HCT116 (cell line): Measurements from ENCODE around the gene LRRC74A. TPM values are rescaled to one million over a fixed set of nuclear protein-coding genes. Genes with fewer than 3 reads are reported as not detected.

Experiments used
- ATAC-seq: fragments of 200-7000 bp; cut with Tn5 transposase; 2 replicates; pipeline ENCODE4 v1.9.1; 2020; ENCODE audit warnings: mild to moderate bottlenecking, moderate library complexity
- BruUV-seq: library from RNA; stranded (reverse); fragments of 400-500 nt; replicated peaks from 2 replicates; lab custom pipeline; 2021; lab: Mats Ljungman, UMichigan
- CTCF ChIA-PET: fragments of 300-600 bp; sonication (Branson Sonifier 250); formaldehyde crosslinking; loops from one replicate; lab custom pipeline; 2021; ENCODE audit warnings: antibody characterized with exemption; lab: Charles Lee
- POLR2A ChIA-PET: fragments of 300-600, 350-600 bp; sonication (Branson Sonifier 250); formaldehyde crosslinking; loops from one replicate; lab custom pipeline; 2021; ENCODE audit warnings: antibody characterized with exemption; lab: Charles Lee
- RAD21 ChIA-PET, 2 experiments: fragments of 300-600 bp; sonication (Branson Sonifier 250); formaldehyde crosslinking; loops; one replicate each; lab custom pipeline; 2023; ENCODE audit warnings: low total read pairs in 2 of 2; ENCODE audit not compliant: uncharacterized antibody in 2 of 2, unreplicated experiment in 2 of 2, low non-redundant PET in 1 of 2; lab: Charles Lee
- DNase-seq: peaks from one replicate; pipeline ENCODE4 v3.0.0-alpha.2; 2010; ENCODE audit warnings: low read depth, low spot score
- H2AFZ ChIP-seq: fragments of 200-600 bp; shearing (Covaris generic), sonication (generic); 2 replicates; pipeline ENCODE4 v1.6.1; 2017; ENCODE audit warnings: low read depth, mixed run types, mixed read lengths, antibody characterized with exemption, low read length; ENCODE audit not compliant: poor library complexity, severe bottlenecking
- H3K27ac ChIP-seq: 2 replicates; pipeline ENCODE4 v1.5.1; 2012; ENCODE audit warnings: low read depth, low read length
- H3K27me3 ChIP-seq: fragments of 200-600 bp; sonication (generic); 2 replicates; pipeline ENCODE4 v1.6.1; 2016; ENCODE audit warnings: mixed run types, low read length, mixed read lengths; ENCODE audit not compliant: insufficient read depth
- H3K36me3 ChIP-seq, 2 experiments: fragments of 200-500 bp in 1 of 2; fragments of 200-600 bp in 1 of 2; sonication (Bioruptor generic) in 1 of 2; sonication (generic) in 1 of 2; 2 replicates each; pipeline versions ENCODE4 v1.5.1 to v1.6.1; 2014 to 2016; ENCODE audit warnings: low read length in 2 of 2, inconsistent platforms in 1 of 2, mixed read lengths in 1 of 2, mixed run types in 1 of 2; ENCODE audit not compliant: insufficient read depth in 2 of 2, control insufficient read depth in 1 of 2
- H3K4me1 ChIP-seq, 2 experiments: fragments of 200-600 bp in 1 of 2; sonication (generic) in 1 of 2; 2 replicates each; pipeline versions ENCODE4 v1.5.1 to v1.6.1; 2012 to 2017; ENCODE audit warnings: low read length in 2 of 2, inconsistent platforms in 1 of 2, mild to moderate bottlenecking in 1 of 2, mixed read lengths in 1 of 2, mixed run types in 1 of 2, moderate library complexity in 1 of 2; ENCODE audit not compliant: insufficient read depth in 2 of 2, control insufficient read depth in 1 of 2
- H3K4me2 ChIP-seq: fragments of 200-600 bp; sonication (generic); 2 replicates; pipeline ENCODE4 v1.6.1; 2017; ENCODE audit warnings: mixed run types, low read length, mixed read lengths
- H3K4me3 ChIP-seq, 2 experiments: fragments of 200-600 bp in 1 of 2; sonication (generic) in 1 of 2; replicated peaks in 1 of 2; 2 replicates each; pipeline ENCODE4 v1.5.1; 2011 to 2016; ENCODE audit warnings: low read length in 2 of 2, control low read depth in 1 of 2, low read depth in 1 of 2, mild to moderate bottlenecking in 1 of 2, mixed read lengths in 1 of 2, mixed run types in 1 of 2
- H3K79me2 ChIP-seq: fragments of 200-600 bp; sonication (generic); 2 replicates; pipeline ENCODE4 v1.6.1; 2017; ENCODE audit warnings: mild to moderate bottlenecking, mixed run types, low read length, moderate library complexity, mixed read lengths; ENCODE audit not compliant: insufficient read depth
- H3K9ac ChIP-seq: fragments of 200-600 bp; sonication (generic); 2 replicates; pipeline ENCODE4 v1.6.1; 2016; ENCODE audit warnings: low read length, mixed read lengths
- H3K9me2 ChIP-seq: fragments of 200-600 bp; sonication (generic), shearing (Covaris generic); 2 replicates; pipeline ENCODE4 v1.6.1; 2017; ENCODE audit warnings: mixed run types, mild to moderate bottlenecking, moderate library complexity; ENCODE audit not compliant: insufficient read depth
- H3K9me3 ChIP-seq, 2 experiments: fragments of 200-500 bp in 1 of 2; fragments of 200-600 bp in 1 of 2; sonication (Bioruptor generic) in 1 of 2; sonication (generic) in 1 of 2; 2 replicates each; pipeline ENCODE4 v1.6.1; 2014 to 2017; ENCODE audit warnings: low read length in 2 of 2, mixed read lengths in 2 of 2, inconsistent platforms in 1 of 2, low read depth in 1 of 2, mild to moderate bottlenecking in 1 of 2, mixed run types in 1 of 2, moderate library complexity in 1 of 2; ENCODE audit not compliant: control insufficient read depth in 1 of 2, insufficient read depth in 1 of 2
- H4K20me1 ChIP-seq: fragments of 200-600 bp; sonication (generic), shearing (Covaris generic); 2 replicates; pipeline ENCODE4 v1.6.1; 2017; ENCODE audit warnings: mixed run types, mild to moderate bottlenecking, moderate library complexity; ENCODE audit not compliant: insufficient read depth
- CBX3 ChIP-seq: IDR thresholded peaks from 2 replicates; pipeline ENCODE4 v1.6.1; 2012; ENCODE audit warnings: low read depth
- CEBPB ChIP-seq: IDR thresholded peaks from 2 replicates; pipeline ENCODE4 v1.6.1; 2012; ENCODE audit warnings: low read depth
- EGR1 ChIP-seq: IDR thresholded peaks from 2 replicates; pipeline ENCODE4 v1.6.1; 2012; ENCODE audit warnings: low read depth
- ELF1 ChIP-seq: IDR thresholded peaks from 2 replicates; pipeline ENCODE4 v1.6.1; 2012; ENCODE audit warnings: low read depth, borderline replicate concordance
- EZH2 ChIP-seq: fragments of 200-600 bp; sonication (generic); IDR thresholded peaks from 2 replicates; pipeline ENCODE4 v1.6.1; 2017; ENCODE audit warnings: antibody characterized with exemption, mixed run types
- FOSL1 ChIP-seq: IDR thresholded peaks from 2 replicates; pipeline ENCODE4 v1.6.1; 2012; ENCODE audit warnings: low read depth
- JUND ChIP-seq: IDR thresholded peaks from 2 replicates; pipeline ENCODE4 v1.6.1; 2012
- MAX ChIP-seq: IDR thresholded peaks from 2 replicates; pipeline ENCODE4 v1.6.1; 2012
- POLR2A ChIP-seq: IDR thresholded peaks from 2 replicates; pipeline ENCODE4 v1.7.0; 2011; ENCODE audit warnings: borderline replicate concordance; ENCODE audit not compliant: insufficient read depth, insufficient read length; ENCODE audit errors: extremely low read depth
- POLR2AphosphoS5 ChIP-seq: IDR thresholded peaks from 2 replicates; pipeline ENCODE4 v1.6.1; 2011; ENCODE audit warnings: mild to moderate bottlenecking, low read depth, low read length, moderate library complexity
- RAD21 ChIP-seq: IDR thresholded peaks from 2 replicates; pipeline ENCODE4 v1.6.1; 2012; ENCODE audit warnings: low read depth, mild to moderate bottlenecking
- SIN3A ChIP-seq: IDR thresholded peaks from 2 replicates; pipeline ENCODE4 v1.6.1; 2012; ENCODE audit warnings: low read depth
- SP1 ChIP-seq: IDR thresholded peaks from 2 replicates; pipeline ENCODE4 v1.6.1; 2012; ENCODE audit warnings: low read depth
- SRF ChIP-seq: IDR thresholded peaks from 2 replicates; pipeline ENCODE4 v1.6.1; 2012; ENCODE audit warnings: low read depth
- TCF7L2 ChIP-seq: IDR thresholded peaks from 2 replicates; pipeline ENCODE4 v1.7.0; 2011; ENCODE audit warnings: borderline replicate concordance, inconsistent platforms; ENCODE audit not compliant: insufficient read depth, insufficient read length; ENCODE audit errors: extremely low read depth
- ZFX ChIP-seq: fragments of 450-650 bp; IDR thresholded peaks from 2 replicates; pipeline ENCODE4 v1.6.1; 2017
- ZNF274 ChIP-seq: fragments of 200-500 bp; sonication (Bioruptor generic); IDR thresholded peaks from 2 replicates; pipeline ENCODE4 v1.6.1; 2014; ENCODE audit warnings: mild to moderate bottlenecking, low read depth, low read length, inconsistent platforms
- intact Hi-C: fragments of 100-400 bp; cut with micrococcal nuclease; formaldehyde crosslinking; loops from 2 replicates; pipeline ENCODE4 v1.10.0; 2022
- total RNA-seq: library from RNA; stranded (reverse); gene quantifications from one replicate; pipeline ENCODE4 v1.2.1, GENCODE V29; 2021; ENCODE audit not compliant: unreplicated experiment
- TF ChIP-seq, protein P1 (sequence below), 3 experiments: fragments of 200-600 bp in 1 of 3; sonication (generic) in 1 of 3; IDR thresholded peaks in 2 of 3; conservative IDR thresholded peaks in 1 of 3; 2 replicates each; pipeline ENCODE4 v1.5.1; 2012 to 2017; ENCODE audit warnings: low read depth in 2 of 3, low read length in 2 of 3, antibody characterized with exemption in 1 of 3, borderline replicate concordance in 1 of 3, control low read depth in 1 of 3, mild to moderate bottlenecking in 1 of 3, mixed read lengths in 1 of 3, mixed run types in 1 of 3, moderate library complexity in 1 of 3; ENCODE audit not compliant: insufficient read depth in 1 of 3
- TF ChIP-seq, protein P2 (sequence below): IDR thresholded peaks from 2 replicates; pipeline ENCODE4 v1.6.1; 2011; ENCODE audit warnings: mild to moderate bottlenecking, low read length, moderate library complexity; ENCODE audit not compliant: insufficient replicate concordance; ENCODE audit errors: extremely low read depth
- TF ChIP-seq, protein P3 (sequence below): IDR thresholded peaks from 2 replicates; pipeline ENCODE4 v1.6.1; 2012; ENCODE audit warnings: low read depth

Gene LRRC74A
- total RNA-seq, 1 experiment from 2014 or later = not detected

DNA sequence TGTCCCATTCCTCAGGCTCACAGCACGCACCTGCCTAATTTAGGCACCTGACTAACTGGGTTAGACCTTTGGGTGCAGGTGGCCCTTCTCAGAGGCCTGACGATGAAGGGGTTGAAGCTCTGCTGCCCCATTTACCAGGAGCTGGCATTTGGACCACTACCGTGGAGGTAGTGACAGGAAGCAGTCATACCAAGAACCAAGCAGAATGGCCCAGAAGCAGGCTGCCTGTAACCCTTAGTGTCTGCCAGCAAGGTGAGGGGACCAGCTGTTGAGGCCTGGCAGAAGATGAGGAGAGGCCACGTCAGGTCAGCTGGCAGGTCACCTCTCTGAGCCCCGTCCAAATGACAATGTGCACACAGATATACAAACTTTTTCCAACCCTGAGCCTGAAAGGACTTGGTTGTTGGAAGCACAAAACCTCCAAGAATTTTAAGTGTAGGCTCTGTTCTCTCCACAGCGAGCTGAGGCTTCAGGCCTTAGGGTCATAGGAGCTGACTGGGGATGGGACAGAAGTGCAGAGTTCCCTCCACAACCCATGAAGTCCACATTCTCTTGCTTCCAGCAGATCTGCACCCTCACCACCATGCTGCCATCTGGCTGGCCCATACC lies 41.8 kb upstream of the LRRC74A start:
- Histone ChIP-seq H3K9me2 (no peaks in the 10 kb centered on the region), H3K27ac (no peak overlapping the region), H3K9me3 (no peaks in the 10 kb centered on the region), H4K20me1 (no peaks in the 10 kb centered on the region), H3K36me3 (peaks cover 22 to 29% of the 10 kb centered on the region in 2 experiments; a peak in 3 of 4 replicates), H3K79me2 (no peaks in the 10 kb centered on the region), H3K27me3 (no peaks in the 10 kb centered on the region), H3K4me1 (no peaks in the 10 kb centered on the region), H3K9ac (no peak overlapping the region), H2AFZ (no peak overlapping the region), H3K4me3 (no peak overlapping the region), H3K4me2 (no peak overlapping the region)
- TF ChIP-seq EGR1 = no peak
- TF ChIP-seq SIN3A = no peak
- TF ChIP-seq, protein P1, sequence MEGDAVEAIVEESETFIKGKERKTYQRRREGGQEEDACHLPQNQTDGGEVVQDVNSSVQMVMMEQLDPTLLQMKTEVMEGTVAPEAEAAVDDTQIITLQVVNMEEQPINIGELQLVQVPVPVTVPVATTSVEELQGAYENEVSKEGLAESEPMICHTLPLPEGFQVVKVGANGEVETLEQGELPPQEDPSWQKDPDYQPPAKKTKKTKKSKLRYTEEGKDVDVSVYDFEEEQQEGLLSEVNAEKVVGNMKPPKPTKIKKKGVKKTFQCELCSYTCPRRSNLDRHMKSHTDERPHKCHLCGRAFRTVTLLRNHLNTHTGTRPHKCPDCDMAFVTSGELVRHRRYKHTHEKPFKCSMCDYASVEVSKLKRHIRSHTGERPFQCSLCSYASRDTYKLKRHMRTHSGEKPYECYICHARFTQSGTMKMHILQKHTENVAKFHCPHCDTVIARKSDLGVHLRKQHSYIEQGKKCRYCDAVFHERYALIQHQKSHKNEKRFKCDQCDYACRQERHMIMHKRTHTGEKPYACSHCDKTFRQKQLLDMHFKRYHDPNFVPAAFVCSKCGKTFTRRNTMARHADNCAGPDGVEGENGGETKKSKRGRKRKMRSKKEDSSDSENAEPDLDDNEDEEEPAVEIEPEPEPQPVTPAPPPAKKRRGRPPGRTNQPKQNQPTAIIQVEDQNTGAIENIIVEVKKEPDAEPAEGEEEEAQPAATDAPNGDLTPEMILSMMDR (IDR thresholded peaks at IDR 0.05 in 2 of 3, conservative IDR thresholded peaks at IDR 0.05 in 1 of 3; ENCODE audit: borderline replicate concordance in 1 of 3, insufficient read depth in 1 of 3, low read depth in 2 of 3, low read length in 2 of 3) = no peak
- TF ChIP-seq POLR2A = no peak
- TF ChIP-seq, protein P2, sequence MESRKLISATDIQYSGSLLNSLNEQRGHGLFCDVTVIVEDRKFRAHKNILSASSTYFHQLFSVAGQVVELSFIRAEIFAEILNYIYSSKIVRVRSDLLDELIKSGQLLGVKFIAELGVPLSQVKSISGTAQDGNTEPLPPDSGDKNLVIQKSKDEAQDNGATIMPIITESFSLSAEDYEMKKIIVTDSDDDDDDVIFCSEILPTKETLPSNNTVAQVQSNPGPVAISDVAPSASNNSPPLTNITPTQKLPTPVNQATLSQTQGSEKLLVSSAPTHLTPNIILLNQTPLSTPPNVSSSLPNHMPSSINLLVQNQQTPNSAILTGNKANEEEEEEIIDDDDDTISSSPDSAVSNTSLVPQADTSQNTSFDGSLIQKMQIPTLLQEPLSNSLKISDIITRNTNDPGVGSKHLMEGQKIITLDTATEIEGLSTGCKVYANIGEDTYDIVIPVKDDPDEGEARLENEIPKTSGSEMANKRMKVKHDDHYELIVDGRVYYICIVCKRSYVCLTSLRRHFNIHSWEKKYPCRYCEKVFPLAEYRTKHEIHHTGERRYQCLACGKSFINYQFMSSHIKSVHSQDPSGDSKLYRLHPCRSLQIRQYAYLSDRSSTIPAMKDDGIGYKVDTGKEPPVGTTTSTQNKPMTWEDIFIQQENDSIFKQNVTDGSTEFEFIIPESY = no peak
- TF ChIP-seq SP1 = no peak
- no peak for TF ChIP-seq MAX
- TF ChIP-seq RAD21 = no peak
- no peak for TF ChIP-seq CEBPB
- TF ChIP-seq, protein P3, sequence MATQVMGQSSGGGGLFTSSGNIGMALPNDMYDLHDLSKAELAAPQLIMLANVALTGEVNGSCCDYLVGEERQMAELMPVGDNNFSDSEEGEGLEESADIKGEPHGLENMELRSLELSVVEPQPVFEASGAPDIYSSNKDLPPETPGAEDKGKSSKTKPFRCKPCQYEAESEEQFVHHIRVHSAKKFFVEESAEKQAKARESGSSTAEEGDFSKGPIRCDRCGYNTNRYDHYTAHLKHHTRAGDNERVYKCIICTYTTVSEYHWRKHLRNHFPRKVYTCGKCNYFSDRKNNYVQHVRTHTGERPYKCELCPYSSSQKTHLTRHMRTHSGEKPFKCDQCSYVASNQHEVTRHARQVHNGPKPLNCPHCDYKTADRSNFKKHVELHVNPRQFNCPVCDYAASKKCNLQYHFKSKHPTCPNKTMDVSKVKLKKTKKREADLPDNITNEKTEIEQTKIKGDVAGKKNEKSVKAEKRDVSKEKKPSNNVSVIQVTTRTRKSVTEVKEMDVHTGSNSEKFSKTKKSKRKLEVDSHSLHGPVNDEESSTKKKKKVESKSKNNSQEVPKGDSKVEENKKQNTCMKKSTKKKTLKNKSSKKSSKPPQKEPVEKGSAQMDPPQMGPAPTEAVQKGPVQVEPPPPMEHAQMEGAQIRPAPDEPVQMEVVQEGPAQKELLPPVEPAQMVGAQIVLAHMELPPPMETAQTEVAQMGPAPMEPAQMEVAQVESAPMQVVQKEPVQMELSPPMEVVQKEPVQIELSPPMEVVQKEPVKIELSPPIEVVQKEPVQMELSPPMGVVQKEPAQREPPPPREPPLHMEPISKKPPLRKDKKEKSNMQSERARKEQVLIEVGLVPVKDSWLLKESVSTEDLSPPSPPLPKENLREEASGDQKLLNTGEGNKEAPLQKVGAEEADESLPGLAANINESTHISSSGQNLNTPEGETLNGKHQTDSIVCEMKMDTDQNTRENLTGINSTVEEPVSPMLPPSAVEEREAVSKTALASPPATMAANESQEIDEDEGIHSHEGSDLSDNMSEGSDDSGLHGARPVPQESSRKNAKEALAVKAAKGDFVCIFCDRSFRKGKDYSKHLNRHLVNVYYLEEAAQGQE = no peak
- TF ChIP-seq TCF7L2 = no peak
- TF ChIP-seq FOSL1 = no peak
- TF ChIP-seq CBX3 = no peak
- no peak for TF ChIP-seq POLR2AphosphoS5
- TF ChIP-seq ZNF274 = no peak
- no peak for TF ChIP-seq EZH2
- no peak for TF ChIP-seq SRF
- no peak for TF ChIP-seq JUND
- TF ChIP-seq ZFX = no peak
- TF ChIP-seq ELF1 = no peak
- intact Hi-C loops = no loop called here
- ChIA-PET CTCF (interaction anchor here (0.8 to 2.6 kb wide), 11 partner anchors 11 to 74 kb away, joined by 3 to 38 read pairs (median 7); partner anchors contain the start of gene VASH1), RAD21 (no interaction called here), POLR2A (interaction anchor here (1.8 kb wide), 1 partner anchor 27 kb away, joined by 5 read pairs; no protein-coding TSS in a partner anchor)
- DNase-seq = no peak
- BruUV-seq = no TSS peak
- no peak for ATAC-seq
